GM21786 (cell line): ENCODE results near the gene FIBIN.
"Not testable (repeated sequence)": the region's sequence is repeated elsewhere in the genome, so short reads cannot be mapped to it uniquely, and the experiment has no call there.

Source experiments
- ATAC-seq: cut with Tn5 transposase; IDR thresholded peaks from one replicate; pipeline ENCODE4 v1.9.1; 2021; ENCODE audit not compliant: unreplicated experiment

FIBIN gene

DNA sequence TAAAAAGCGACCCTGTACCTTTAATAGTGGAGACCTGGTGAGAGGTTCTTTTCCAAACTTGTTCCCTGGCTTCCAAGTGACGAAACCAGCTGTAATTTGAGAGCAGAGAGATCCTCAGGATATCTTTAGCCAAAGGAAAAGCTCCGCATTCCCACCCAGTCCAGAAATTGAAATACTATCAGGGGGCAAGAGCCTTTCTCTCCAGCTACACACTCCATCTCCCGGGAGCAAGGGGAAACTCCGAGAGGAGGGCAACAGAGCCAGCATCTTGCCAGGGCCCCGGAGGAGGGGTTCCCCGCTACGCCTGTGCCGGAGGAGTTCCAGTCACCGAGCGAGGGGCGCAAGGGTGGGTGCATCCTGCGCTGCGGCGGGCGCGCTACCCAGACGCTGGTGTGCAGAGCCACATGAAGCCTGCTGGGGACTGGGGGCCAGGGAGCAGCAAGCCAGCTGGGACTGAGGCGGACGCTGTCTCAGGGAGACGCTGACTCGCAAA is at the start of gene FIBIN:
Gene FIBIN, plus strand, starts transcription at position 148 of the 493 bp plus-strand sequence. CDS start 415 bp downstream, outside the sequence.
- no peak for ATAC-seq

- no peak for ATAC-seq
Measured at GRCh38 chr11:26944866-26945664, 48.8 kb upstream of the FIBIN start.

GRCh38 chr11:26946257-26946716 is 47.6 kb upstream of the FIBIN start:
- ATAC-seq, result no peak

- no peak for ATAC-seq
Measured at GRCh38 chr11:26947379-26947844, 46.5 kb upstream of the FIBIN start.

GRCh38 chr11:26947904-26948639 is 45.8 kb upstream of the FIBIN start:
- ATAC-seq, result no peak

- no peak for ATAC-seq
Measured at GRCh38 chr11:26948881-26949280, 45.0 kb upstream of the FIBIN start.

- ATAC-seq, result no peak
Measured at GRCh38 chr11:26949846-26950245, 44.1 kb upstream of the FIBIN start.

DNA sequence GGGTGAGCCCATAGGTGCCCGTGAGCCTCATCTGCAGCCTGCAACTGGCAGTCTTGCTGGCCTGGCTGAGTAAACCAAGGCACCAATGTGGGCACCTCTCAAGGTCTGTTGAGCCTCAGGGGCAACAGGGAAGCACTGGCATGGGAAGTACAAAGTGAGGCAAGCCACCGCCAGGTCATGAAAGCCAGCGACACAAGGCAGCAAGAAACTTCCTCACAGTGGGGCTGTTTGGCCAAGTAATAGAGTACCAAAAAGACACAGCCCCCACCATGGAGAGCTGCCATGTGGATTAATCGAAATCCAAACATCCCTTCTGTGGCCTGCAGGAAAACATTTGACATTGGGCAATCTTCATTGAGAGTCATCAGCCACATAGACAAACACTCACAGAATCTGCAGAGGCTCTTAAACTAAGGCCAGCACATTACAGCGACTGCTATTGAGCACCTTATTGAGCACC is 43.6 kb upstream of the FIBIN start:
- ATAC-seq, result no peak

- ATAC-seq, result no peak
Measured at GRCh38 chr11:26951809-26952515, 42.0 kb upstream of the FIBIN start.

DNA sequence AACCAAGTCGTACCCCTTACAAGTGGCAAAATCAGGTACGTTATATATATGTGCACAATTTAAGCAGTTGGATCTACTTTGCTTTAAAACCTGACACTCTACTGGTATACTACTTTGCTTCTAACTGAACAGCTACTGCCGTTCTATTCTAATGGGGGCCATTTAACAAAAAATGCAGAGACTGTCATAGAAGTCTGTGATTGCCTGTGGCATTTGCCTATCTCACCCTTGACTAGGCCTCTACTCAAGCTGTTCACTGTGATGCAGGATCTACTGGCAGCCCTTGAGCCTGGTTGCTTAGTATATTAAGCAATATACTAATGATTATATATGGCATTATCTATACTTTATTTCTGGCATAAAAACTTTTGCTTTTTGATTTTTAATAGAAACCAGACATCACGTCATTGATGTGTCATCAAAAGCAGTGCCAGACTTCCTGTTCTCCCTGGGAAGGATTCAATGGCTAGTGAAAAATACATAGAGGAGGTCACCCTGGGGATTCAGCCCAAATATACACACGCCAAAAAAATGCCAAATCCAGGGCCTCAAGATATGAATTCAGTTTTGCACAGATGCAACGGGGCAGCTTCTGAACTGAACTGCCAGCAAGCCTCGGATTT is 40.0 kb upstream of the FIBIN start:
- ATAC-seq, result no peak

DNA sequence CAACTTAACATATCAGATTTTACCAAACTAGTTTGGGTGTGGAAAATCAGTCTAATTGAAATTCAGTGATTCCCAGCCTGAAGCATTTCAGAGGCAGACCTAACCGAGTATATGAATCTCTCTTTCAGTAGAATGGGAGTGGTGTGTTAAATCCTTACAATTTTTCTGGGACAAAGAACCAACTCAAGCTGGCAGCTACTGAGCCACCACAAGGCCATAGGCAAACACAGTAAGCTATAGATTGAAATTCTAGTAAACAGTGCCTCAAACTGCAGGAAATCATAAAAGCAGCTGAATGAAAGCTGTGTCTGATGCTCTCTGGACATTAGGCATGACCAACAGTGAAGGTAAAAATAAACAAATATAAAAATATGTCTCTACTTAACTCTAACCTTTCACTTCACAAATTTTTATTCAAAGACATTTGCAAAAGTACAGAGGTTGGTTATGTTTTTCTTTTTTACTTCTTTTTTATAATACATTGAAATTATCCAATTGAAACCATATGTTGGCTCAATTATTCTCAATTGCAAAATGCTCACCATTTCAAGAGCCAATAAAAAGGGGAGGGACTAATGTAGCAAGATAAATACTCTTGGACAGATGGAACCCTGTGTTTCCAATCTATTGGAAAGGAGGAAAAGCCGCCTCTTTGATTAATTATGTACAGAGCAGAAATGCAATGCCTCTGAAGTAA is 35.8 kb upstream of the FIBIN start:
- ATAC-seq, result no peak

DNA sequence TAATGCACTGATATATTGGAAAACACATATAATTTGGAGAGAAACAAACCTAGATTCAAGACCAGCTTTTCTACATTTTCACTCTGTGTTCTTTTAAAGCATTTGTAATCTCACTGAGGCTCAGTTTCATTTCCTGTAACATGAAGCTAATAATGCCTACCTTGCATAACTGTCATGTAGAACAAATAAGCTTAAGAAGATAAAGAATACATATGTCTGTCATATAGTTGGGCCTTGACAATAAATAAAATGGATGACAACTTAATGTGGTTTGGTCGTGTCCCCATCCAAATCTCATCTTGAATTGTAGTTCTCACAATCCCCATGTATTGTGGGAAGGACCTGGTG is 35.2 kb upstream of the FIBIN start:
- no peak for ATAC-seq

DNA sequence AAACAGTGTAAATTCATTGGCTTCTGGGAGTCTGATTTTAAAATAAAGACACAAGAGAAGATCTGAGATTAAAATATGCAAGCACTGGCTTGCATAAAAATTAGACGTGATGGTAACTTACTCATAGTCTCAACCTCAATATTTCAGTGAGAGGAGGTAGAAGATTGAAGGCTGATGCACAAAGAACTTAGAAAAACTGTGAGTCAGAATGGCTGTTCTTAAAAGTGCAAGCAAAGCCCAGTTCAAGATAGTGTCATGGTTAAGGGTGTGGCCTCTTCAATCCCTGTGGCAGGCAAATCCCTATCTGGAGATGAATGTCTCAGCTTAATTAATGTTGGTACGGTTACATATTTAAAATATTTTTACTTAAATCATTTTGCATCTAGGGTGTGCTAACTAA is 33.6 kb upstream of the FIBIN start:
- no peak for ATAC-seq

DNA sequence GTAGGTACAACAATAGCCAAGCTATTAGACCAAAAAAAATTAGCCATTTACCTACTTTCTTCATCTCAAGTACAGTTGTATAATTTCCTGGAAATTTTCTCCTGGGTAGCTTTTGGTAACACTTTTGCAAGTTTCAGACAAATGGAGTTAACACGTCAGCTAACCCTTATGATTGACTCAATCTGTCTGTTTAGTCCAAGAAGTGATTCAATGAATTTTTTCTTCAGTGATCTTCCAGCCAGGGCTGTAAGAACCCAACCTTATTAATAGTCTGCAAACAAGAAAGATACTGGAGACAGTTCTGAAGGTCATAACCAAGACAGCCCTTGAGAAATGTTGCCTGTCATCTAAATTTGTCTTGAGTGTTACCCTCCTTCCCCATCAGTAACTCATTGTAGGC is 30.1 kb upstream of the FIBIN start:
- ATAC-seq, result no peak

- no peak for ATAC-seq
Measured at GRCh38 chr11:26964339-26964738, 29.6 kb upstream of the FIBIN start.

DNA sequence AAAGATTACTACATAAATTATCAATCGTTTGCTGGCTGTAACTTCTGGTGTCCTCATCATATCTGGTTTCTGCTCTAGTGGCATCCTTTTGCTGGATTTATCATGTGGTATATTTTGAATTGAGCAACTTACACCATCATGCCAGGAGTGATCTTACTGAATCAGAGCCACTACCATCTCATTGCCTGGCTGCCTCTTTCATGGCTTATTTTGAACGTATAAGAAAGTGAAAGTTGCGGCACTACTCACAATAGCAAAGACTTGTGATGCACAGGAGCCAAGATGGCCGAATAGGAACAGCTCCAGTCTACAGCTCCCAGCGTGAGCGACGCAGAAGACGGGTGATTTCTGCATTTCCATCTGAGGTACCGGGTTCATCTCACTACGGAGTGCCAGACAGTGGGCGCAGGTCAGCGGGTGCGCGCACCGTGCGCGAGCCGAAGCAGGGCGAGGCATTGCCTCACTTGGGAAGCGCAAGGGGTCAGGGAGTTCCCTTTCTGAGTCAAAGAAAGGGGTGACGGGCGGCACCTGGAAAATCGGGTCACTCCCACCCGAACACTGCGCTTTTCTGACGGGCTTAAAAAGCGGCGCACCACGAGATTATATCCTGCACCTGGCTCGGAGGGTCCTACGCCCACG is 28.9 kb upstream of the FIBIN start:
- not testable (repeated sequence) for ATAC-seq

DNA sequence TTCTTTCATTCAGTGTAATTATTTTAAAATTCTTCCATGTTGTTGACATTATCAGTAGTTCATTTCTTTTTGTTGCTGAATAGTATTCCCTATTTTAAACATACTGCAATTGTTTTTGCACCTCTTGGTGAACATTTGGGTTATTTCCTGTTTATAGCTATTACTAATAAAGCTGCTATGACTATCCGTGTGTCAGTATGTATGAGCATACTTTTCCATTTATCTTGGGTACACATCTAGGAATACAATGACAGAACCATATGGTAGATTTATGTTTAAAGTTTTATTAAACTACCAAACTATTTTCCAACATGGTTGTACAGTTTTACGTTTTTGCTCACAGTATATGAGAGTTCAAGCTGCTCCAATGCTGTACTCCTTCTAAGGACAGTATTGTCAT is 22.0 kb upstream of the FIBIN start:
- no peak for ATAC-seq

- ATAC-seq, result no peak
Measured at GRCh38 chr11:26974069-26974783, 19.7 kb upstream of the FIBIN start.

GRCh38 chr11:26974996-26975395 is 18.9 kb upstream of the FIBIN start:
- ATAC-seq, result no peak
